ENCODE results near the gene PCCA. TPM values are rescaled to one million over a fixed set of nuclear protein-coding genes. Genes with fewer than 3 reads are reported as not detected.

The PCCA gene
- total and polyA plus RNA-seq, 4 donors, result 30.1 to 160 (median 76.3) TPM

- Histone ChIP-seq H3K9me3 (ENCODE audit: control insufficient read depth in 4 of 4, low read length in 3 of 4) (no peaks in the 10 kb centered on the region), H3K9ac (ENCODE audit: low read depth in 1 of 2, low read length in 2 of 2) (no peak overlapping the region), H3K4me1 (ENCODE audit: control insufficient read depth in 4 of 4, insufficient read depth in 4 of 4, low read length in 3 of 4) (peaks cover 0 to 1% (median 0%) of the 10 kb centered on the region in 4 donors), H3K36me3 (ENCODE audit: control insufficient read depth in 4 of 4, insufficient read depth in 3 of 4, low read depth in 1 of 4, low read length in 3 of 4) (peaks cover 2 to 21% (median 12%) of the 10 kb centered on the region in 4 donors), H3K4me3 (ENCODE audit: low read depth in 1 of 3, low read length in 3 of 3) (no peak overlapping the region), H3K27me3 (ENCODE audit: control insufficient read depth in 4 of 4, insufficient read depth in 4 of 4, low read length in 3 of 4) (no peaks in the 10 kb centered on the region), H3K27ac (ENCODE audit: low read depth in 1 of 2, low read length in 2 of 2) (no peak overlapping the region)
- DNase-seq (ENCODE audit: low spot score), result no peak
- 98% methylated on average over 3 of the region's 3 CpGs for WGBS
- TF ChIP-seq JUND (IDR thresholded peaks at IDR 0.05) (no peak), NR2F2 (IDR thresholded peaks at IDR 0.05) (no peak), FOXA1 (IDR thresholded peaks at IDR 0.05) (no peak), TAF1 (conservative IDR thresholded peaks at IDR 0.05) (no peak), ZBTB33 (IDR thresholded peaks at IDR 0.05) (no peak), YY1 (IDR thresholded peaks at IDR 0.05) (no peak), EGR1 (IDR thresholded peaks at IDR 0.05; ENCODE audit: low read depth in 2 of 2) (no peak), RAD21 (IDR thresholded peaks at IDR 0.05) (no peak), RXRA (IDR thresholded peaks at IDR 0.05) (no peak), GABPA (IDR thresholded peaks at IDR 0.05 in 1 of 2, conservative IDR thresholded peaks at IDR 0.05 in 1 of 2) (no peak), FOXA2 (IDR thresholded peaks at IDR 0.05) (no peak), CTCF (IDR thresholded peaks at IDR 0.05; ENCODE audit: low read depth, low read length, missing input control) (no peak), HNF4G (IDR thresholded peaks at IDR 0.05) (no peak), HNF4A (conservative IDR thresholded peaks at IDR 0.05) (no peak), SP1 (IDR thresholded peaks at IDR 0.05) (no peak)
- TF ChIP-seq, protein P1, sequence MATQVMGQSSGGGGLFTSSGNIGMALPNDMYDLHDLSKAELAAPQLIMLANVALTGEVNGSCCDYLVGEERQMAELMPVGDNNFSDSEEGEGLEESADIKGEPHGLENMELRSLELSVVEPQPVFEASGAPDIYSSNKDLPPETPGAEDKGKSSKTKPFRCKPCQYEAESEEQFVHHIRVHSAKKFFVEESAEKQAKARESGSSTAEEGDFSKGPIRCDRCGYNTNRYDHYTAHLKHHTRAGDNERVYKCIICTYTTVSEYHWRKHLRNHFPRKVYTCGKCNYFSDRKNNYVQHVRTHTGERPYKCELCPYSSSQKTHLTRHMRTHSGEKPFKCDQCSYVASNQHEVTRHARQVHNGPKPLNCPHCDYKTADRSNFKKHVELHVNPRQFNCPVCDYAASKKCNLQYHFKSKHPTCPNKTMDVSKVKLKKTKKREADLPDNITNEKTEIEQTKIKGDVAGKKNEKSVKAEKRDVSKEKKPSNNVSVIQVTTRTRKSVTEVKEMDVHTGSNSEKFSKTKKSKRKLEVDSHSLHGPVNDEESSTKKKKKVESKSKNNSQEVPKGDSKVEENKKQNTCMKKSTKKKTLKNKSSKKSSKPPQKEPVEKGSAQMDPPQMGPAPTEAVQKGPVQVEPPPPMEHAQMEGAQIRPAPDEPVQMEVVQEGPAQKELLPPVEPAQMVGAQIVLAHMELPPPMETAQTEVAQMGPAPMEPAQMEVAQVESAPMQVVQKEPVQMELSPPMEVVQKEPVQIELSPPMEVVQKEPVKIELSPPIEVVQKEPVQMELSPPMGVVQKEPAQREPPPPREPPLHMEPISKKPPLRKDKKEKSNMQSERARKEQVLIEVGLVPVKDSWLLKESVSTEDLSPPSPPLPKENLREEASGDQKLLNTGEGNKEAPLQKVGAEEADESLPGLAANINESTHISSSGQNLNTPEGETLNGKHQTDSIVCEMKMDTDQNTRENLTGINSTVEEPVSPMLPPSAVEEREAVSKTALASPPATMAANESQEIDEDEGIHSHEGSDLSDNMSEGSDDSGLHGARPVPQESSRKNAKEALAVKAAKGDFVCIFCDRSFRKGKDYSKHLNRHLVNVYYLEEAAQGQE (IDR thresholded peaks at IDR 0.05), result no peak
- TF ChIP-seq, protein P2, sequence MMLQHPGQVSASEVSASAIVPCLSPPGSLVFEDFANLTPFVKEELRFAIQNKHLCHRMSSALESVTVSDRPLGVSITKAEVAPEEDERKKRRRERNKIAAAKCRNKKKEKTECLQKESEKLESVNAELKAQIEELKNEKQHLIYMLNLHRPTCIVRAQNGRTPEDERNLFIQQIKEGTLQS (IDR thresholded peaks at IDR 0.05), result no peak
- TF ChIP-seq, protein P3, sequence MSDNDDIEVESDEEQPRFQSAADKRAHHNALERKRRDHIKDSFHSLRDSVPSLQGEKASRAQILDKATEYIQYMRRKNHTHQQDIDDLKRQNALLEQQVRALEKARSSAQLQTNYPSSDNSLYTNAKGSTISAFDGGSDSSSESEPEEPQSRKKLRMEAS (IDR thresholded peaks at IDR 0.05), result no peak
Measured at GRCh38 chr13:100214886-100215285, 126.0 kb downstream of the PCCA start.

Measured in liver (tissue), 9 donors.